ENCODE results near the gene ZNF197.

GRCh38 chr3:44674211-44674610, 49.4 kb downstream of the ZNF197 start:
- TF ChIP-seq CTCF (conservative IDR thresholded peaks at IDR 0.05; ENCODE audit: low read depth, low read length) (no peak), EZH2 (IDR thresholded peaks at IDR 0.05; ENCODE audit: borderline replicate concordance, low read depth, low read length, poor library complexity, severe bottlenecking) (no peak)

All from A673 (cell line).